ENCODE results near the gene ZHX3.

The ZHX3 gene

GRCh38 chr20:41170386-41171105, 147.0 kb downstream of the ZHX3 start:
- no peak for DNase-seq (ENCODE audit: low read depth in 3 of 3)

- no peak for DNase-seq (ENCODE audit: low read depth in 3 of 3)
These were observed 147.7 kb downstream of the ZHX3 start for GRCh38 chr20:41169791-41170351.

GRCh38 chr20:41169162-41169690, 148.3 kb downstream of the ZHX3 start:
- DNase-seq (ENCODE audit: low read depth in 3 of 3) = no peak

GRCh38 chr20:41168281-41169161, 149.0 kb downstream of the ZHX3 start:
- DNase-seq (ENCODE audit: low read depth in 3 of 3) = no peak

- no peak for DNase-seq (ENCODE audit: low read depth in 3 of 3)
These were observed 149.9 kb downstream of the ZHX3 start for GRCh38 chr20:41167481-41168253.

- no peak for DNase-seq (ENCODE audit: low read depth in 3 of 3)
These were observed 150.4 kb downstream of the ZHX3 start for GRCh38 chr20:41167118-41167470.

- no peak for DNase-seq (ENCODE audit: low read depth in 3 of 3)
These were observed 151.1 kb downstream of the ZHX3 start for GRCh38 chr20:41166201-41167117.

- DNase-seq (ENCODE audit: low read depth in 3 of 3) = no peak
These were observed 152.3 kb downstream of the ZHX3 start for GRCh38 chr20:41165001-41165882.

GRCh38 chr20:41163821-41164220, 153.7 kb downstream of the ZHX3 start:
- DNase-seq (ENCODE audit: low read depth in 3 of 3) = no peak

GRCh38 chr20:41162396-41162795, 155.1 kb downstream of the ZHX3 start:
- no peak for DNase-seq (ENCODE audit: low read depth in 3 of 3)

- no peak for DNase-seq (ENCODE audit: low read depth in 3 of 3)
These were observed 155.6 kb downstream of the ZHX3 start for GRCh38 chr20:41161886-41162285.

- DNase-seq (ENCODE audit: low read depth in 3 of 3) = no peak
These were observed 156.8 kb downstream of the ZHX3 start for GRCh38 chr20:41160686-41161085.

GRCh38 chr20:41159547-41159946, 158.0 kb downstream of the ZHX3 start:
- no peak for DNase-seq (ENCODE audit: low read depth in 3 of 3)

- DNase-seq (ENCODE audit: low read depth in 3 of 3) = no peak
These were observed 159.4 kb downstream of the ZHX3 start for GRCh38 chr20:41158082-41158625.

- DNase-seq (ENCODE audit: low read depth in 3 of 3) = no peak
These were observed 162.3 kb downstream of the ZHX3 start for GRCh38 chr20:41155261-41155660.

- DNase-seq (ENCODE audit: low read depth in 3 of 3) = no peak
These were observed 162.9 kb downstream of the ZHX3 start for GRCh38 chr20:41154436-41155176.

- DNase-seq (ENCODE audit: low read depth in 3 of 3) = no peak
These were observed 165.3 kb downstream of the ZHX3 start for GRCh38 chr20:41152108-41152757.

Data from stimulated activated CD4-positive, alpha-beta T cell treated with anti-CD3 and anti-CD28 coated beads, TNF-alpha, amount 100 ng/mL, for 48 hours (primary cell).